ENCODE results near the gene PZP.

Gene PZP

GRCh38 chr12:9104767-9105423 is 103.3 kb downstream of the PZP start:
- no peaks in the 10 kb centered on the region for H3K36me3 ChIP-seq (ENCODE audit: control insufficient read depth, insufficient read depth, low read length)
- no peaks in the 10 kb centered on the region for H3K4me1 ChIP-seq
- TF ChIP-seq, protein P1, sequence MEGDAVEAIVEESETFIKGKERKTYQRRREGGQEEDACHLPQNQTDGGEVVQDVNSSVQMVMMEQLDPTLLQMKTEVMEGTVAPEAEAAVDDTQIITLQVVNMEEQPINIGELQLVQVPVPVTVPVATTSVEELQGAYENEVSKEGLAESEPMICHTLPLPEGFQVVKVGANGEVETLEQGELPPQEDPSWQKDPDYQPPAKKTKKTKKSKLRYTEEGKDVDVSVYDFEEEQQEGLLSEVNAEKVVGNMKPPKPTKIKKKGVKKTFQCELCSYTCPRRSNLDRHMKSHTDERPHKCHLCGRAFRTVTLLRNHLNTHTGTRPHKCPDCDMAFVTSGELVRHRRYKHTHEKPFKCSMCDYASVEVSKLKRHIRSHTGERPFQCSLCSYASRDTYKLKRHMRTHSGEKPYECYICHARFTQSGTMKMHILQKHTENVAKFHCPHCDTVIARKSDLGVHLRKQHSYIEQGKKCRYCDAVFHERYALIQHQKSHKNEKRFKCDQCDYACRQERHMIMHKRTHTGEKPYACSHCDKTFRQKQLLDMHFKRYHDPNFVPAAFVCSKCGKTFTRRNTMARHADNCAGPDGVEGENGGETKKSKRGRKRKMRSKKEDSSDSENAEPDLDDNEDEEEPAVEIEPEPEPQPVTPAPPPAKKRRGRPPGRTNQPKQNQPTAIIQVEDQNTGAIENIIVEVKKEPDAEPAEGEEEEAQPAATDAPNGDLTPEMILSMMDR (IDR thresholded peaks at IDR 0.05): no peak
- H3K9ac ChIP-seq: no peak overlapping the region
- no peaks in the 10 kb centered on the region for H3K79me2 ChIP-seq
- no peaks in the 10 kb centered on the region for H3K27me3 ChIP-seq (ENCODE audit: control insufficient read depth, insufficient read depth, low read length)
- H3K4me3 ChIP-seq (ENCODE audit: low read depth, low read length): no peak overlapping the region
- no peaks in the 10 kb centered on the region for H3K9me3 ChIP-seq (ENCODE audit: control insufficient read depth, low read length)
- H3K4me2 ChIP-seq (ENCODE audit: low read length): no peak overlapping the region
- H2AFZ ChIP-seq: no peak overlapping the region
- H3K27ac ChIP-seq: no peak overlapping the region

DNA sequence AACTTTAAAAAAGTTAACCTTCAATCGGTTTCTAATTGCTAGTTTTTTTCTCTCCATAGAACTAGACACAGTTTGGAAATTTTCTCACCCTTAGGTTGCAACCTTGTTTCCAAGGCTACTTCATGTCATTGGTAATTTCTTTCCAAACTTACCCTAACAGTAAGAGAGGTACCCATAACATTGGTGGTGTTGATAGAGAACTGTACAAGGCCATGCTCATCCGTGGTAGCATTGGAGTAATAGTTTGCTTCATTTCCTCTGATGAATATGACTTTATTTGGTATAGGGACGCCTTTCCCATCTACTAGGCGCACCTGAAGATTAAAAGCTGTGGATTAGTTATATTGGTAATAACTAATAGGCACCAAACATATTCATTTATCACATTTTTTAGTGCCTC is 104.1 kb downstream of the PZP start:
- Histone ChIP-seq H3K4me2 (ENCODE audit: low read length) (no peak overlapping the region), H3K4me1 (no peaks in the 10 kb centered on the region), H3K79me2 (no peaks in the 10 kb centered on the region), H3K9ac (no peak overlapping the region), H3K27me3 (ENCODE audit: control insufficient read depth, insufficient read depth, low read length) (no peaks in the 10 kb centered on the region), H2AFZ (no peak overlapping the region), H3K36me3 (ENCODE audit: control insufficient read depth, insufficient read depth, low read length) (no peaks in the 10 kb centered on the region), H3K4me3 (ENCODE audit: low read depth, low read length) (no peak overlapping the region), H3K9me3 (ENCODE audit: control insufficient read depth, low read length) (no peaks in the 10 kb centered on the region), H3K27ac (no peak overlapping the region)
- TF ChIP-seq, protein P1 (IDR thresholded peaks at IDR 0.05): no peak

DNA sequence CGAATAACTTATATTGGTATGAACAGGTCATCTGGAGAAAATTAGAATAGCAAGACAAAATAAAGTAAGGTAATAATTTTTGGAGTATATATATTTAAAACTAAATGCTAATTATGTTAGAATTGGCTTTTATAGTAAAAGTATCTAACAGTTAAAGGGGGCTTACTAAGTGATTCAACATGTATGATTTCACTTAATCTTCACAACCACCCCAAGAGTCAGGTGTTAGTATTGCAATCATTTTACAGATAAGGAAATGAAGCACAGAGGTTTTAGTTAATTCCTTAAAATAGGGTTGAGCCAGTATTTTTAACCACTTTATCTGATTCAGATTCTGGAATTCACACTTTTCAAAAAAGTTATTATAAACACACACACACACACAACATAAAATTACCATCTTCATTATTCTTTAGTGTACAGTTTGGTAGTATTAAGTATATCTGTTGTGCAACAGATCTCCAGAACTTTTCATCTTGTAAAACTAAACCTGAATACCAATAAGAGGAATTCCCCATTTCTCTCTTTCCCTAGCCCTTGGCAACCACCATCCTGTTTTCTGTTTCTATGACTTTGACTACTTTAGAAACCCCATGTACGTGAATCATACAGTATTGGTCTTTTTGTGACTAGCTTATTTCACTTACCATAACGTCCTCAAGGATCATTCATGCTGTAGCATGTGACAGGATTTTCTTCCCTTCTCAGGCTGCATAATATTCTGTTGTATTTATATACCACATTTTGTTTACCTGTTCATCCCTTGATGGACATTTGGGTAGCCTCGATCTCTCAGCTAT is 104.9 kb downstream of the PZP start:
- Histone ChIP-seq H3K79me2 (no peaks in the 10 kb centered on the region), H3K4me3 (ENCODE audit: low read depth, low read length) (no peak overlapping the region), H3K27ac (no peak overlapping the region), H3K36me3 (ENCODE audit: control insufficient read depth, insufficient read depth, low read length) (no peaks in the 10 kb centered on the region), H3K9me3 (ENCODE audit: control insufficient read depth, low read length) (no peaks in the 10 kb centered on the region), H3K4me1 (no peaks in the 10 kb centered on the region), H2AFZ (no peak overlapping the region), H3K9ac (no peak overlapping the region), H3K27me3 (ENCODE audit: control insufficient read depth, insufficient read depth, low read length) (no peaks in the 10 kb centered on the region), H3K4me2 (ENCODE audit: low read length) (no peak overlapping the region)
- TF ChIP-seq, protein P1 (IDR thresholded peaks at IDR 0.05): no peak

DNA sequence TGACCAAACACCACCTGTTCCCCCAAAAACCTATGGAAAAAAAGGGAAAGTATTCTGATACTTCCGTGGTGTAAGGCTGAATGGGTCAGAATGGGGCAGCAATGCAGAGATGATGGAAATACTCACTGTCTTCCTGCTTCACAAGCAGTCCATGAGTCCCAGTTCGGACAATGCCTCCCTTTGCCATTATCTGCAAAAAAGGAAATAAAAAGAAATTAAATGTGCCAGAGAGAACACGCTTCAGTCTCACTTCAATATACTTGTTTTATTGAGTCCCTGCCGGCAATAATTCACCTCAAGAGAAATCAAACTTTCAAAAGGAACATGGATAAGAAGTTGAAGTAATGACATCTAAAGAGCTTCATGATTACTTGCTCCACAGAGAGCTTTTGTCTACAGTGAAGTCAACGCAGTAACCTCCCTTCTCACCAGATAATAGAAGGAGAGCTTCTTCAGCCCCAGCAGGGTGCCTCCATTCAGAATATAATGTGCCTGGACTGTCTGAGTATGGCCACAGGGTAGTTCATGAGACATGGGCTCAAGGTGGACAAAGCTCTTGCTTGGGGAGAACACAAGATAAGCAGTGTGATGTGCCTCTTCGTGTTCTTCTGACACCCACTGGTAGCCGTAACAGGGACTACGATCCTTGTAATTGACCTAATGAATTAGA is 107.0 kb downstream of the PZP start:
- Histone ChIP-seq H3K9ac (no peak overlapping the region), H3K4me1 (no peaks in the 10 kb centered on the region), H3K27ac (no peak overlapping the region), H2AFZ (no peak overlapping the region), H3K79me2 (no peaks in the 10 kb centered on the region), H3K27me3 (ENCODE audit: control insufficient read depth, insufficient read depth, low read length) (no peaks in the 10 kb centered on the region), H3K36me3 (ENCODE audit: control insufficient read depth, insufficient read depth, low read length) (no peaks in the 10 kb centered on the region), H3K4me2 (ENCODE audit: low read length) (no peak overlapping the region), H3K4me3 (ENCODE audit: low read depth, low read length) (no peak overlapping the region), H3K9me3 (ENCODE audit: control insufficient read depth, low read length) (no peaks in the 10 kb centered on the region)
- TF ChIP-seq, protein P1 (IDR thresholded peaks at IDR 0.05): no peak

Data from parathyroid adenoma (tissue), 2 donors.